Non-pigmented ciliary epithelial cell (primary cell): Measurements from ENCODE around the gene DGCR6L.
"Not testable (repeated sequence)": the region's sequence is repeated elsewhere in the genome, so short reads cannot be mapped to it uniquely, and the experiment has no call there.

Experiments used
- DNase-seq: peaks from one replicate; pipeline ENCODE4 v3.0.0-alpha.2; 2010; ENCODE audit warnings: low read depth

Gene DGCR6L

GRCh38 chr22:20308806-20309650 lies 10.8 kb downstream of the DGCR6L start:
- not testable (repeated sequence) for DNase-seq

- not testable (repeated sequence) for DNase-seq
These were observed 12.1 kb downstream of the DGCR6L start for GRCh38 chr22:20307448-20308447.

GRCh38 chr22:20306646-20307447 lies 13.0 kb downstream of the DGCR6L start:
- DNase-seq, result not testable (repeated sequence)

- DNase-seq, result no peak
These were observed 13.8 kb downstream of the DGCR6L start for GRCh38 chr22:20305894-20306645.

GRCh38 chr22:20305230-20305893 lies 14.5 kb downstream of the DGCR6L start:
- DNase-seq, result not testable (repeated sequence)

GRCh38 chr22:20304646-20305045 lies 15.2 kb downstream of the DGCR6L start:
- DNase-seq, result no peak

GRCh38 chr22:20303229-20303534 lies 16.7 kb downstream of the DGCR6L start:
- DNase-seq, result not testable (repeated sequence)

- DNase-seq, result no peak
These were observed 17.2 kb downstream of the DGCR6L start for GRCh38 chr22:20302438-20303228.

GRCh38 chr22:20299746-20300136 lies 20.1 kb downstream of the DGCR6L start:
- DNase-seq, result no peak

- no peak for DNase-seq
These were observed 20.8 kb downstream of the DGCR6L start for GRCh38 chr22:20298803-20299745.

- no peak for DNase-seq
These were observed 21.6 kb downstream of the DGCR6L start for GRCh38 chr22:20298110-20298802.

GRCh38 chr22:20297414-20298109 lies 22.3 kb downstream of the DGCR6L start:
- DNase-seq, result no peak

GRCh38 chr22:20296598-20296997 lies 23.3 kb downstream of the DGCR6L start:
- no peak for DNase-seq

GRCh38 chr22:20295262-20296064 lies 24.4 kb downstream of the DGCR6L start:
- DNase-seq, result no peak

GRCh38 chr22:20292673-20293232 lies 27.1 kb downstream of the DGCR6L start:
- no peak for DNase-seq

- DNase-seq, result no peak
These were observed 27.8 kb downstream of the DGCR6L start for GRCh38 chr22:20292108-20292507.
